Type B pancreatic cell (in vitro differentiated cells): ENCODE measurements around the gene ERI2. TPM values are rescaled to one million over a fixed set of nuclear protein-coding genes. Genes with fewer than 3 reads are reported as not detected.

Source experiments
- DNase-seq: peaks from one replicate; pipeline ENCODE4 v3.0.0; 2021; ENCODE audit warnings: mixed read lengths; ENCODE audit not compliant: unreplicated experiment; ENCODE audit errors: extremely low spot score
- H3K27ac Mint-ChIP-seq: 2 replicates; pipeline ENCODE4 v1.8.0; 2021; ENCODE audit warnings: mild to moderate bottlenecking, mixed read lengths
- H3K27me3 Mint-ChIP-seq: 2 replicates; pipeline ENCODE4 v1.8.0; 2021; ENCODE audit warnings: mixed read lengths
- H3K36me3 Mint-ChIP-seq: 2 replicates; pipeline ENCODE4 v1.8.0; 2021; ENCODE audit warnings: mixed read lengths
- H3K4me1 Mint-ChIP-seq: one replicate; pipeline ENCODE4 v1.8.0; 2021; ENCODE audit warnings: mixed read lengths; ENCODE audit not compliant: unreplicated experiment
- H3K4me3 Mint-ChIP-seq: 2 replicates; pipeline ENCODE4 v1.8.0; 2021; ENCODE audit warnings: mild to moderate bottlenecking, mixed read lengths
- H3K9me3 Mint-ChIP-seq: 2 replicates; pipeline ENCODE4 v1.8.0; 2021; ENCODE audit warnings: mixed read lengths
- total RNA-seq: library from RNA; stranded (reverse); gene quantifications from 2 replicates; pipeline ENCODE4 v1.2.1, GENCODE V29; 2021; ENCODE audit warnings: low replicate concordance
- TF ChIP-seq, protein P1 (sequence below): fragments of 200-600 bp; sonication (generic); conservative IDR thresholded peaks from 2 replicates; pipeline ENCODE4 v1.5.0; 2021; ENCODE audit warnings: antibody characterized with exemption, mild to moderate bottlenecking

The ERI2 gene
- total RNA-seq, 1 donor from 2014 or later = 35.9 TPM

DNA sequence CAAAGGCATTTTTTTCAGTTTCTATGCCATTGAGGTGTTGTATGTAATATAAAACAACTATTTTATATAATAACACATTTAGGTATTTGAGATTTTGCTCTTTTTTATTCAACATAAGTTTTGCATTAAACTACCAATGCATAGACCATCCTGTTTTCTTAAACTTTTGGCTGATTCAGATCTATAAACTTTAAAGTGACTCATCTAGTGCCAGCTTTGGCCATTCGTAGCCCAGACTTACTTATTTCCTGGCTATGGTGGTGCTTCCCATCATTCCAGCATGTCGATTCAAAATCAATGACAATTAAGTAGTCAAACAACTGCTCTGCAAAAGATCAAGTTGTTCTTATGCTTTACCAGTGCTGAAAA lies 3.1 kb downstream of the ERI2 start:
- peak overlapping the region; percentile 60 for H3K27ac Mint-ChIP-seq
- TF ChIP-seq, protein P1, sequence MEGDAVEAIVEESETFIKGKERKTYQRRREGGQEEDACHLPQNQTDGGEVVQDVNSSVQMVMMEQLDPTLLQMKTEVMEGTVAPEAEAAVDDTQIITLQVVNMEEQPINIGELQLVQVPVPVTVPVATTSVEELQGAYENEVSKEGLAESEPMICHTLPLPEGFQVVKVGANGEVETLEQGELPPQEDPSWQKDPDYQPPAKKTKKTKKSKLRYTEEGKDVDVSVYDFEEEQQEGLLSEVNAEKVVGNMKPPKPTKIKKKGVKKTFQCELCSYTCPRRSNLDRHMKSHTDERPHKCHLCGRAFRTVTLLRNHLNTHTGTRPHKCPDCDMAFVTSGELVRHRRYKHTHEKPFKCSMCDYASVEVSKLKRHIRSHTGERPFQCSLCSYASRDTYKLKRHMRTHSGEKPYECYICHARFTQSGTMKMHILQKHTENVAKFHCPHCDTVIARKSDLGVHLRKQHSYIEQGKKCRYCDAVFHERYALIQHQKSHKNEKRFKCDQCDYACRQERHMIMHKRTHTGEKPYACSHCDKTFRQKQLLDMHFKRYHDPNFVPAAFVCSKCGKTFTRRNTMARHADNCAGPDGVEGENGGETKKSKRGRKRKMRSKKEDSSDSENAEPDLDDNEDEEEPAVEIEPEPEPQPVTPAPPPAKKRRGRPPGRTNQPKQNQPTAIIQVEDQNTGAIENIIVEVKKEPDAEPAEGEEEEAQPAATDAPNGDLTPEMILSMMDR = no peak
- no peaks in the 10 kb centered on the region for H3K9me3 Mint-ChIP-seq
- no peak overlapping the region for H3K4me3 Mint-ChIP-seq
- peaks cover 5% of the 10 kb centered on the region for H3K4me1 Mint-ChIP-seq
- no peaks in the 10 kb centered on the region for H3K27me3 Mint-ChIP-seq
- H3K36me3 Mint-ChIP-seq = peaks cover 5% of the 10 kb centered on the region
- DNase-seq = no peak

DNA sequence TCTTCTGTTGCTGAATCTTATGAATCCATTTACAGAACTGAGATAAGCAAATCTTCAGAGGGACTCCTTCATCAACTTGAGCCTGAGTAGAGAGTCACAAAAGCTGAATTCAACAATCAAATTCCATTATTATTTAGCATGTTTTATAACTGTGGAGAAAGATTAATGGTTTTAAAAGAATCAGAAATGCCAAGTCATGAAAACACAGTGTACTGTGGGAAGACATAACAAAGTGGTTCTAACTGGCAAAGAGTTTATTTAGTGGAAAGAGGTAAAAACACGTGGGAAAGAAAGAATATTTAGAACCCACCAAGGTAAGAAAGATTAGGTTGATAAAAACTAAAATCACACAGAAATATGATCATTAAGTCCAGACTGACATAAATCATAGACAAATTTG lies 5.0 kb downstream of the ERI2 start:
- Mint-ChIP-seq H3K9me3 (no peaks in the 10 kb centered on the region), H3K27ac (no peak overlapping the region), H3K4me3 (no peak overlapping the region), H3K36me3 (peaks cover 5% of the 10 kb centered on the region), H3K4me1 (peaks cover 5% of the 10 kb centered on the region), H3K27me3 (no peaks in the 10 kb centered on the region)
- no peak for DNase-seq
- TF ChIP-seq, protein P1 = no peak

DNA sequence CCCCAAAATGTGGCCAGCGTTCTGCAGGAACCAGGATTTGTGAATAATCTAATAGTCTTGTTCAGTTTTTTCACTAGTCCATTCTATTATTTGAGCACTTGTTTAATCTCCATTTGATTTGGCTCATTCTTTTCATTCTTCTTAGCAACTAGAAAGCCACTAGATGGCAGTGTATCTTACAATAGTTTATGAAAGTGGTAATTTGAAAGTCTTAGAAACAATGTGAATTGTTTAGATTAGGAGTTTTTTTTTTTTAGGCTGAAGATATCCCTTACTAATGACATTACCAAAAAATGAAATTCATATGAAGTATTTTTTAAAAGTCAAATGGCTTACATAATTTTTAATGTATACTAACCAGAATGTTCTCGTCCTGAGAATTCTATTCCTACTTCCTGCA lies 6.7 kb downstream of the ERI2 start:
- Mint-ChIP-seq H3K27me3 (no peaks in the 10 kb centered on the region), H3K4me1 (peaks cover 5% of the 10 kb centered on the region), H3K4me3 (no peak overlapping the region), H3K9me3 (no peaks in the 10 kb centered on the region), H3K36me3 (peaks cover 5% of the 10 kb centered on the region), H3K27ac (no peak overlapping the region)
- DNase-seq = no peak
- TF ChIP-seq, protein P1 = peak; percentile 73

DNA sequence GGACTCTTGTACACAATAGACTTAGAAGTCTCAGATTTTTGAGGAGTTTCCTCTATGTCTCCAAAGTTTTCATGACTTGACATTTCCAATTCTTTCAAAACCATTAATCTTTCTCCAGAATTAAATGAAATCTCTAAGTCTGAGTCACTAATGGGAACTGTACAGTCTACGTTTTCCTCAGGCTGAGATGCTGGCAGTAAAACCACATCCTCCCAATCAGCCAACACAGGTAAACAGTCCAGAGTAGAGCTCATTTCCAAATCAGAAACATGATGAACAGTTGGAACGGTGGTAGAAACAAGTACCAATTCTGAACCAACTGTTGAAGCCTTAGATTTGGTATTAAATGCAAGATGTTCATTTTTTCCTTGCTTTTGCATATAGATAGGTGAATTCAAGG lies 7.9 kb downstream of the ERI2 start:
- Mint-ChIP-seq H3K4me1 (peaks cover 2% of the 10 kb centered on the region), H3K27me3 (no peaks in the 10 kb centered on the region), H3K9me3 (no peaks in the 10 kb centered on the region), H3K36me3 (peaks cover 5% of the 10 kb centered on the region), H3K27ac (no peak overlapping the region), H3K4me3 (no peak overlapping the region)
- no peak for DNase-seq
- TF ChIP-seq, protein P1 = no peak

DNA sequence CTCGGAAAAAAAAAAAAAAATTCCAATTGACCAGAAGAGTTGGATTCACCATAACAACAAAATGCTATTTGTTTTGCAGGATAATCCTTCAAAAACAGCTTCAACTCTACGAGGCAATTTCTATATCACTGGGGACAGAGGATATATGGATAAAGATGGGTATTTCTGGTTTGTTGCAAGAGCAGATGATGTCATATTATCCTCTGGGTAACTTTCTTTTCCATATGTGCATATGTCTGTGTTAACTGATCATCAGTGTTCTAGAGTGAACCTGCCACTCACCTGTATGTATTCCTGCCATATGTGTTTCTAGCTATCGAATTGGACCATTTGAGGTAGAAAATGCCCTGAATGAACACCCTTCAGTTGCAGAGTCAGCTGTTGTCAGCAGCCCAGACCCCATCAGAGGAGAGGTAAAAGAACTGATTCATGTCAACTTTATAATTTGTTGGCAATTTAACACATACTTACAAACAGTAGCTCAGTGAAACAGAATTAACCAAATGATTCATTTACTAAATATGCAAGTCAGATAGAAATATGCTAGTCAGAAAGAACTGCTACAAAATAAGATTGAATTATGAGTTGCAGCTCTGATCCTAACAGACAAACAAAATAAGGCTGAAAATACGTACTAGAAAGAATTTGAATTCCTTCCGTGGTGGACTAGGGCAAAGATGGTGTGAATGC lies 14.2 kb downstream of the ERI2 start:
- no peak overlapping the region for H3K4me3 Mint-ChIP-seq
- TF ChIP-seq, protein P1 = no peak
- H3K4me1 Mint-ChIP-seq = no peaks in the 10 kb centered on the region
- DNase-seq = no peak
- H3K9me3 Mint-ChIP-seq = no peaks in the 10 kb centered on the region
- H3K27me3 Mint-ChIP-seq = no peaks in the 10 kb centered on the region
- no peaks in the 10 kb centered on the region for H3K36me3 Mint-ChIP-seq
- no peak overlapping the region for H3K27ac Mint-ChIP-seq
